ENCODE measurements around the gene SDK1.

DNA sequence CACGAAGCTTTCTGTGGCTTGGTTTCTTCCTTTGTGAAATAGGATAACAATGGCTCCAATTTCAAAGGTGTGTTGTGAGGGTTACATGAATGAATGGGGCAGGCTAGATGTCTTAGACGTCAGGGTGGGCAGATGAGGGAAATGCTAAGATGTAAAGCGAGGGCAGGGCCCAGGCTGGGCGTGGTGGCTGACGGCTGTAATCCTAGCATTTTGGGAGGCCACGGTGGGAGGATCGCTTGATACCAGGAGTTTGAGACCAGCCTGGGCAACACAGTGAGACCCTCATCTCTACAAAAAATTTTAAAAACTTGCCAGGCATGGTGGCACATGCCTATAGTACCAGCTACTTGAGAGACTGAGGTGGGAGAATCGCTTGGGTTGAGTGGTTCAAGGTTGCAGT, 773.4 kb downstream of the SDK1 start:
- TF ChIP-seq, protein P1, sequence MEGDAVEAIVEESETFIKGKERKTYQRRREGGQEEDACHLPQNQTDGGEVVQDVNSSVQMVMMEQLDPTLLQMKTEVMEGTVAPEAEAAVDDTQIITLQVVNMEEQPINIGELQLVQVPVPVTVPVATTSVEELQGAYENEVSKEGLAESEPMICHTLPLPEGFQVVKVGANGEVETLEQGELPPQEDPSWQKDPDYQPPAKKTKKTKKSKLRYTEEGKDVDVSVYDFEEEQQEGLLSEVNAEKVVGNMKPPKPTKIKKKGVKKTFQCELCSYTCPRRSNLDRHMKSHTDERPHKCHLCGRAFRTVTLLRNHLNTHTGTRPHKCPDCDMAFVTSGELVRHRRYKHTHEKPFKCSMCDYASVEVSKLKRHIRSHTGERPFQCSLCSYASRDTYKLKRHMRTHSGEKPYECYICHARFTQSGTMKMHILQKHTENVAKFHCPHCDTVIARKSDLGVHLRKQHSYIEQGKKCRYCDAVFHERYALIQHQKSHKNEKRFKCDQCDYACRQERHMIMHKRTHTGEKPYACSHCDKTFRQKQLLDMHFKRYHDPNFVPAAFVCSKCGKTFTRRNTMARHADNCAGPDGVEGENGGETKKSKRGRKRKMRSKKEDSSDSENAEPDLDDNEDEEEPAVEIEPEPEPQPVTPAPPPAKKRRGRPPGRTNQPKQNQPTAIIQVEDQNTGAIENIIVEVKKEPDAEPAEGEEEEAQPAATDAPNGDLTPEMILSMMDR (IDR thresholded peaks at IDR 0.05; ENCODE audit: control extremely low read depth in 1 of 3, insufficient read depth in 1 of 3, low read depth in 1 of 3, low read length in 3 of 3): no peak
- TF ChIP-seq TBP (IDR thresholded peaks at IDR 0.05; ENCODE audit: low read depth, low read length): no peak
- TF ChIP-seq ZNF274 (IDR thresholded peaks at IDR 0.05; ENCODE audit: borderline replicate concordance, extremely low read depth, low read length): no peak
- TF ChIP-seq BRCA1 (IDR thresholded peaks at IDR 0.05; ENCODE audit: low read depth, low read length): no peak
- TF ChIP-seq POLR2AphosphoS5 (IDR thresholded peaks at IDR 0.05; ENCODE audit: low read depth, low read length): no peak
- no peak for TF ChIP-seq EP300 (IDR thresholded peaks at IDR 0.05; ENCODE audit: borderline replicate concordance in 1 of 2, low read depth in 2 of 2, low read length in 2 of 2)
- no peak for TF ChIP-seq EZH2 (IDR thresholded peaks at IDR 0.05; ENCODE audit: low read depth, low read length, severe bottlenecking)
- TF ChIP-seq JUN (IDR thresholded peaks at IDR 0.05; ENCODE audit: low read depth, low read length): no peak
- TF ChIP-seq, protein P2, sequence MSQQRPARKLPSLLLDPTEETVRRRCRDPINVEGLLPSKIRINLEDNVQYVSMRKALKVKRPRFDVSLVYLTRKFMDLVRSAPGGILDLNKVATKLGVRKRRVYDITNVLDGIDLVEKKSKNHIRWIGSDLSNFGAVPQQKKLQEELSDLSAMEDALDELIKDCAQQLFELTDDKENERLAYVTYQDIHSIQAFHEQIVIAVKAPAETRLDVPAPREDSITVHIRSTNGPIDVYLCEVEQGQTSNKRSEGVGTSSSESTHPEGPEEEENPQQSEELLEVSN (IDR thresholded peaks at IDR 0.05): no peak
- TF ChIP-seq RAD21 (IDR thresholded peaks at IDR 0.05 in 1 of 2, conservative IDR thresholded peaks at IDR 0.05 in 1 of 2; ENCODE audit: low read depth in 2 of 2, low read length in 2 of 2): no peak
